GM21390 (cell line): ENCODE results near the gene FGF4.
"Not testable (repeated sequence)": the region's sequence is repeated elsewhere in the genome, so short reads cannot be mapped to it uniquely, and the experiment has no call there.

ENCODE experiments used
- ATAC-seq: cut with Tn5 transposase; IDR thresholded peaks from one replicate; pipeline ENCODE4 v1.9.1; 2021; ENCODE audit not compliant: unreplicated experiment

Gene FGF4

DNA sequence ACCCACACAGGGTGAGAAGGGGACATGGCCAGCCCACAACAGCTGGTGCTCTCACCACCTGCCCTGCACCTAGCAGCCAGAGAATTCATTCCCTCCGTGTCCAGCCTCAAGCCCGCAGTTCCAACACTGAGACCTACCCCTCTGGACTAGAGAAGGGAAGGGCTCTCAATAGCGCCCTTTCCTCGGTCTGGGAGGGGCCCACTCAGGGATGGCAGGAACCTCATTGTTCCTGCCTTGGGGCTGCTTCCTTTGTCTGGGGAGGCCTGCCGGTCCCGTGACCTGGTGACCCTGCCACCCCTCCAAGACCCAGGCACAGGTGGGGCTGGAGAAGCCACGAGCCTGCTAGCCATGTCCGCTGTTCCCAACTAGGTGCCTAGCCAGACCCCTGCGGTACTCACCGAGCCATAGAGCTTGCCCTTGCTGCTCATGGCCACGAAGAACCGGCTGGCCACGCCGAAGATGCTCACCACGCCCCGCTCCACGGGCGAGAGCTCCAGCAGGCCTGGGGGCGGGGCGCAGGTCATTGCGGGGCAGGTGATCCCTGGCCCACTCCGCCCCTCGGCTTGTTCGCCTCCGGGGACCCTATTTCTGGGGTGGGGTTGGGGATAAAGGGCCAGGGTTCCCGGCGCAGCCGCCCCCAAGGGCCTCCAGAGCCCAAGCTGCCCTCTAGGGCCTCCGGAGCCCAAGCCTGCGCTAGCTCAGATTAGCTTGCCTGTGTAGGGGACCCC lies 1.4 kb downstream of the FGF4 start:
- ATAC-seq, result no peak

DNA sequence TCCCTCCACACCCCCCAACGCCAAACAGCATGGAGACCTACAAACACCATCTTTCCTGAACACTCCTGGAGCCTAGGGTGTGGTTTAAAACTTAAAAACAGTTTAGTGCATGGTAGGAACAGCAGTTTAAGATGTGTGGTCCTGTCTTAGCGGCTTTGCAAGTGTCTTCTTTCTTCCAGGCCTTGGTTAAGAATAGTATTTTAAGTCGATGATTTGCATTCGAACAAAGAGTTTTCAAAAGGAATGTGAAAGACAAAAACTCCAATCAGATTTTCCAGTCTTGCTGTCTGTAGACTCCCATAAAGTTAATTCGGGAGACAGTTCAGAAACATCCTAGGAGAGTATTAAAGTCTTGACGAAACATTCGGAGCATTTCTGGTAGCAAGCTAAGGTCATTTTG lies 3.7 kb downstream of the FGF4 start:
- ATAC-seq, result no peak

DNA sequence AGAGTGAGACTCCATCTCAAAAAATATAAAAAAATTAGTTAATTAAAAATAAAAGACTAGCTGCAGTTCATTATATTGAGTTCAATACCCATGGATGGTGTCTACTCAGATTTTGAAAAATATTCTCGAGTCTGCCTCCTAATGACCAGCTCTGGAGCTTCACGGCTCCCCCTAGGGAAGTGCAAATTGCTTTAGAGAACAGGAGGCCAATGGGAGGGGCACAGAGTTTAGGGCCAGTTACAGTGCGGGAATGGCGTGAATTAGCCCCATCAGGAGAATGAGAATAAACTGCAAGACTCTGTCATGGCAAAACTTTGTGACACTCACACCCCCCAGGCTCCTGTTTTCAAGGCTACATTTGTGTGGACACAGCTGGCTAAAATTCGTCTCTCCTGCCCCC lies 4.6 kb downstream of the FGF4 start:
- no peak for ATAC-seq

DNA sequence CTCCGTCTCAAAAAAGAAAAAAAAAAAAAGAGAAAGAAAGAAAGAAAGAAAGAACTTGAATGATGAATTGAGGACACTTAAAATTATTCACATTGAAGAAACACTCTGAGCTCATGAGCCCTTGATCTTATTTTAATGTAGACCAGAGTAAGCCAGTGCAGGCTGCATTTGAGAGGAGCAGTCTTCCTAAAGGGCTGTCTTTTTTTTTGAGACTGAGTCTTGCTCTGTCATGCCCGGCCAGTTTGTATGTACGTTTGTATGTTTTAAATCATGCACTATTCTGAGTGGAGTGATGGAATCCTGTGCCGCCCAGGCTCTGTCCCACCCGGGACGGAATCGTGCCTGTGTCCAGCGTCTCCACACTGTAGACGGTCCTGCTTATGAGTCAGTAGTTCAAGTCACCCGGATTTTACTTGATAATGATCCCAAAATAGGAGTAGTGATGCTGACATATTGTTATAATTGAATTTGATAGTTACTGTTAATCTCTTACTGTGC lies 9.6 kb downstream of the FGF4 start:
- ATAC-seq, result no peak

DNA sequence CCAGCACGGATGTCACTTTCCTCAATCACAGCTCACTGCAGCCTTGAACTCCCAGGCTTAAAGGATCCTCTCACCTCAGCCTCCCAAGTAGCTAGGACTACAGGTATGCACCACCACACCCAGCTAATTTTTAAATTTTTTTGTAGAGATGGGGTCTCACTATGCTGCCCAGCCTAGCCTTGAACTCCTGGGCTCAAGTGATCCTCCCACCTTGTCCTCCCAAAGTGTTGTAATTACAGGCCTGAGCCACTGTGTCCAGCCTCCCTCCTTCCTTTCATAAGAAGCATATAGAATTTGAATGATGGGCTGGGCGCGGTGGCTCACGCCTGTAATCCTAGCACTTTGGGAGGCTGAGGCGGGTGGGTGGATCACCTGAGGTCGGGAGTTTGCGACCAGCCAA lies 10.2 kb downstream of the FGF4 start:
- ATAC-seq, result not testable (repeated sequence)

DNA sequence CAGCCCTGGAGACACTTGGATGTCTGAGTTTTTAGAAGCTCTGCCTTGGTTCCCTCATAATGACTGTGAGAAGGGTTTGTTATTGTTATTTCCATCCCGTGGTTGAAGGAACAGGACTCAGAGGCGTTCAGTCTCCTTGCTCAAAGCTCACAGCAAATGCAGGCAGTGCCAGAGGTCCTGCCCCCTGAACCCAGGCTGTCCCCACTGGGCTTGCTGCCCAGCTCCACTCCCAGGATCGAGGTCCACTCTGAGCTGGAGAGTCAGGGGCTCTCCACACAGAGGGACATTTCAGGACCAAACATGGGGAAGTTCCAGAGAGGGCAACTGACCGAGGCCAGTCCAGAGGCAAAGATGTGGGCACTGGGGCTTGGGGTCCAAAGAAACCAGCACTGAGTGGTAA lies 14.8 kb downstream of the FGF4 start:
- ATAC-seq, result no peak

DNA sequence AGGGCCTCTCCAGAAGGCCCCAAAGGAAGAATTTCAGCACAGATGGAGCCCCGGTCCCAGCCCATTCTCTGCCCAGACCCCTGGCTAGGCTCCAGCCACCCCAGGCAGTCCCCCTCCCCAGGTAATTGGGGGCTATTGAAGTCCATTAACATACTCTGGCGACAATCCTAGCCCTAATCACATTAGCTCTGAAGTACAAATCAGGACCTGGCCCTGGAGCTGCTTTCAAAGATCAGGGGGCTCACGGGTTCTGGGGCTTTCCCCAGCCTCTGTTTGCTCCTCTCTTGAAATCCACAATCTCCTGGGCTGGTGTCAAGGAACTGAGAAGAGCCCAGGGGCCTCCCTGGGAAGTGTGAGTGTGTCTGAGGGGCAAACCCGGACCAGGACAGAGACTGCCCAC lies 22.3 kb downstream of the FGF4 start:
- no peak for ATAC-seq

DNA sequence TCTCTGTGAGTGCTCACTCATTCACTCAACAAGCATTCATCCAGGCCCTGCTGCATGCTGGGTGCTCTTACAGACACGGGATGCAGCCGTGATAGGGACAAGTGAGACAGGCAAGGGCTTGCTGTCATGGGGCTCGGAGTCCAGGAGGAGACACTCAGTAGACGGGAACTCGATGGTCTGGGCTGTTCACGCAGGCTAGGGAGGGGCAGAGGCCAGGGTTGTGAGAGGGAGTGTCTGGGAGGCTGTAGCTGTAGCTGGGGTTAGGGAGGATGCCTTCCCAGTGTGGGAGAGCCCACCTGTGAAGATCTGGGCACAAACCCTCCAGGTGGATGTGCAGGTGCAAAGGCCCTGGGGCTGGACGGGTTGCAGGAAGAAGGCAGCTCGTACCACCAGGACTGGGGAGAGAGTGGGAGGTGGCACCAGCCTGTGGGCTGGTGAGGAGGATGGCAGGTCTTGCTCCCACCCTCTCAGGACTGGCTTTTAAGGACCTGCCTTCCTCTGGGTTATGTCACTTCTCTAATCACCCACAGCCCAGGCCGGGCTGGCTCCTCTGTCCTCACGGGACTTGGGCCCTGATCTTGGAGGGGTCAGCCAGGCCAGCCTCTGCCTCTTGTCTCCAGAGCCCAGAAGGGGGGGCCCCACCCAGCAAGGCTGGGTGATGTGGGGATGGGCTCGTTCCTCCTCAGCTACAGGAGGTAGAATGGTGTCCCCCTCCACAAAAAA lies 24.1 kb downstream of the FGF4 start:
- no peak for ATAC-seq

DNA sequence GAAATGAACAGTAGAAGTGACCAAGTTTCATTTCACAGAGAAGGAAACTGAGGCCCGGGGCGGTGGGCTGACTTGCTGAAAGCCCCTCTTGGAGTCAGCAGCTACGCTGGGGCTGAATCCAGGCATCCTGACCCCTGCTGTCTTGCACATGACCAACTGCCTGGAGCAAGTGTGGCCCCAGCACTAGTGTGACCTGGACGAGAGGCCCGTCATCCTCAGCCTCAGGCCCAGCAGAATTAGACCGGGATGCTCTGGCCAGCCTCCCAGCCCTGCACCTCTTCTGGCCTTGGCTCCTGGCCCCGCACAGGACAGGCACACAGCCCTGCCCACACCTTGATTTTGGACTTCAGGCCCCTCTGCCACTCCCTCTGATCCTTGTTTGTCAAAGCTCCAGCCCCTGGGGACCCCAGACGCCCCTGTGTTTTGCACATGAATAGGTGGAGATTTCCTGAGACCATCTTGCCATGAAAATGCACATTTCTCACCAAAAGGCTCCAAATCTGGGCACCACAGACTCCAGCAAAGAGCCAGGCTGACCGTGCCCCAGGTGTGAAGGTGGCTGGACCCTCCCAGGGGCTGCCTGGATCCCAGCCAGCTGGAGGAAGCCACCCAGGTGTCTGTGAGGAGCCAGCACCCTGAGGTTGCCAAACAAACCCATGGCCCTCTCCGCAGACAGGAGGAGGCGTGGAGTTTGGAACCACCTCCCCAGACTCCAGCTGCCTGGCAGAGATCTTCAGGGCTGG lies 24.9 kb downstream of the FGF4 start:
- no peak for ATAC-seq

DNA sequence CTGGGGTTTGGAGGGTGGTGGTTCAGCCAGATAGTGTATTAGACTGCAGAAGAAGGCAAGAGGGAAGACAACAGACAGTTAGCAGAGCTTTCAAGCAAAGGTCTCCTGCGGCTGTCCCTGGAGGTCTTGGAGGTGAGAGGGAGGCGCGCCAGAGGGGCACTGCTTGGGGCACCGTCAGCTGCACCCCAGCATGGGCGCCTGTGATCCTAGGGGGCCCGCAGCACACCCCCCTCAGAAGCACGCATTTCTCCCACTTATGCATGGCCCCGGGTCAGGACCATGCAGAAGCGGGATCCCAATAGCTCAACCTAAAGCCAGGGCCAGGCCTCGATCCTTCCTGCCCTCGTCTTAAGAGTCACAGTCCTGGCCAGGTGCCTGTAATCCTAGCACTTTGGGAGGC lies 26.5 kb downstream of the FGF4 start:
- no peak for ATAC-seq

DNA sequence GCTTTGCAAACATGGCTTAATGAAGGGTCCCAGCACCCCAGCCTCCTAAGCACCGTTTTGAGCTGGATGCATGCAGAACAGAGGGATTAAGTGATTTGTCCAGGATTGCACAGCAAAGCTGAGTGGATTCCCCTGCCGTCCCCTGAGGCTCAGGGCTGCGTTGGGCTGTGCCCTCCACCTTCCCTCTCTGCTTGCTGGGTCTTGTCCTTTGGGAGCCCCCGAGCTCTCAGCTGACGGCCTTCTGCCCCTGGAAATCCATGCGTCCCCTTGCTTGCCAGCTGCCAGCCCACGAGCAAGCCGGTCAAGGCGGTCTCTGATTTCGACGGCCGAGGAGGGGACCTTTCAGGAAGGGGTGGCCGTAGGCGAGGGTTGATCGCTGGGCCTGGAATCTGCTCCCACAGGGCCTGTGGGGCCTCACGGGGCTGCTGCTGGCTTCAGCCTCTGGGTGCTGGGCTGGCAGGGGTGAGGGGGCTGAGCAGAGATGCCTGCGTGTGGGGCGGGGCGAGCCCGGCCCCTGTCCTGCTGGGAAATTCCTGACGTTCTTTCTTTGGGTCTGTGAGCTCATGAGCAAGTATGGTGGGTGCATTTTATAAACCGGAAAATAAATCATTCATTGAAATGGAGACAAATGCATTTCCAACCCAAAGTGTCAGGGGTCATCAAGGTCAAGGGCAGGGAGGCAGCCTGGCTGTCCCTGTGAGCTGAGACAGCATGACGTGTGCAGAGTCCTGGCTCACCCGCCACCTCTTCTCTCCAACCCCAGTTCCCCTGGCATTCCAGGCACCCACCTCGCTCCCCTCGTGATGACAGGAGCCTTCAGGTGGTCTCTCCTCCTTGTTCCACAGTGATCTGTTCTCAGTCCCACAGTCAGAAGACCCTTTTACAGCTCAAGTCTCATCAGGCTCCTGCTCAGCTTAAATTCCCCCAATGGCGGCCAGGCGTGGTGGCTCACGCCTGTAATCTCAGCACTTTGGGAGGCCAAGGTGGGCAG lies 28.1 kb downstream of the FGF4 start:
- no peak for ATAC-seq

DNA sequence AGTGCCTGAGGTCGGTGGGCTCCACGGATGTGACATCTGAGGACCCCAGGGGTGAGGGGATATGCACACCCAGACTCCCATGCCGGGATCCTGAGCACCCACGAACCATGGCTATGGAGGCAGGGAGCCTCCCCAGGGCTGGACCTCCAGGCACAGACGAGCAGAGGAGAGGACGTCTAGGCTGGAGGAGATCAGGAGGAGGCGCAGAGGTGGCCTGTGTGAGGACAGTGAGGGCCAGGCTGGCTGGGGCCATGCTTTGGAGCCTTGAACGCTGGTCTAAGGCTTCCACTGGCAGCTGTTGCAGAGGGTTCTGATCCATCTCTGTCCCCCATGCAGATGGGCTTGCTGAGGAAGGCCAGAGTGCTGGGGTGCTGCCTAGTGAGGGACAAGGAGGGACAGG lies 29.0 kb downstream of the FGF4 start:
- no peak for ATAC-seq

DNA sequence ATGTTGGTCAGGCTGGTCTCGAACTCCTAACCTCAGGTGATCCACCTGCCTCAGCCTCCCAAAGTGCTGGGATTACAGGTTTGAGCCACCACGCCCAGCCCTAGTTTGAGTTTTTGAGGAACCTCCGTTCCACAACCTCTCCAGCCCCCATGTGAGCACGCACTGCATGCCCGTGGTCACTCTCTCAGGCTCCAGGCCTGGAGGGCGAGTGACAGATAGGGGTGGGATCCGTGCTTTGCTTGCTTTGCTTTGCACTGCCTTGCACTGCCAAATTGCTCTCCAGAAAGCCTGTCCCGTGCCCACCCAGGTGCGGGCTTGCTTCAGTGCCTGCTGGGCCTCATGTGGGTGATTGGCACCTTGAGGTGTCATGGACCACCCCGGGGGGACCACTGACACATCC lies 29.9 kb downstream of the FGF4 start:
- ATAC-seq, result no peak

DNA sequence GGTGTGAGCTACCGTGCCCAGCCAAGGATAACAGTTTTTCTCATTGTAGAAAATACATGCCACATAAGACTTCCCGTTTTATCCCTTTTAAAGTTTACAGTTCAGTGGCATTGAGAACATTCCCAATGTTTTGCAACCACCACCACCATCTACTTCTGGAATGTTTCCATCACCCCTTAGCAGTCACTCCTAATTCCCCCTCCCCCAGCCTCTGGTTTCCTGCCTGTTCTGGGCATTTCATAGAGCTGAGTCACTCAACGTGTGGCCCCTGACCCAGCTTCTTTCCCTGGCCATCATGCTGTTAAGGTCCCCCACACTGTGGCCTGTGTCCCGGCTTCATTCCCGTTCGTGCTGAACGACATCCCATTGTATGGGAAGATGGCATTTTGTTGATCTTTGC lies 30.7 kb downstream of the FGF4 start:
- ATAC-seq, result no peak

DNA sequence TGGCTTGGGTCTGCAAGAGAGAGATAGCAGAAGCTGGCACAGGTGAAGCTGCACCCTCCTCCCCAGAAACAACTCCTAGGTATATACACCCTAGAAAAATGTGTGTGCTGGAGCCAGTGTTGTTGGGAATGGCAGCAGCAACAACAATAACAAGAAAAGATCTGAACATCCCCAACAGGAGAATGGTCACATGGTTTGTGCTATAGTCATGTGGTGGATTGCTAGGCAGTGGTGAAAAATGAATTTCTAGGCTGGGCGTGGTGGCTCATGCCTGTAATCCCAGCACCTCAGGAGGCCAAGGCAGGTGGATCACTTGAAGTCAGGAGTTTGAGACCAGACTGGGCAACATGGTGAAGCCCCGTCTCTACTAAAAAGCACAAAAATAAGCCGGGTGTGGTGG lies 40.3 kb downstream of the FGF4 start:
- no peak for ATAC-seq

DNA sequence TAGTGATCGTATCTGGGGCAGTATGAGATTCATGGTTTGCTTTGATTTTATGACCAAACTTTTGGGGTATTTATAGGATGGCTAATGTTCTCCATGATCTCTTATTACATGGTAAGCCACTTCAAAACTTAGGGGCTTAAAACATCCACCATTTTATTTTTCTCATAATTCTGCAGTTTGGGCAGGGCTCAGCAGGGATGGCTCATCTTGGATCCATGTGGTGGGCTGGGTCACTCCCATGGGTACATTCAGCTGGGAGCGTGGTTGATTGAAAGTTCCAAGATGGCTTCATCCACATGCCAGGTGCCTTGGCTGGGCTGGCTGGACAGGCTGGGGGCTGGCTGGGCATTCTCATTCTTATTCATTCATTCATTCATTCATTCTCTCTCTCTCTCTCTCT lies 40.8 kb downstream of the FGF4 start:
- ATAC-seq, result no peak

DNA sequence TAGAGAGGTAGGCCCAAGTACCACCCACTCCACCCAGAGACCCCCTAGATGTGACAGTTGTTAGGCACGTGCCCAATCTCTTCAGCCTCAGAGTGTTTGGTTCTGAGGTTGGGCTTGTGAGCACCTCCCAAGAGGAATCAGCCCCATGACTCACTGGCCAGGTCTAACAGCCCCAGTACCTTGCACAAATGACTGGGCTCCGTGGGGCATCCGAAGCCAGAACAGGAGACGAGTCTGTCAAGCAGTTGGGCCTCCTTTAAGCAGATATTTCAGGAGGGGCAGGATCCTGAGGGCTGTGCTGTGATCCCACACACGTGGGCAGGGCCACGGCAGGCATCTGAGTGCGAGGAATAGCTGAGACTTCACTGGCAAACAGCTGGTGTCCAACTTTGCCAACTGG lies 42.2 kb downstream of the FGF4 start:
- no peak for ATAC-seq

DNA sequence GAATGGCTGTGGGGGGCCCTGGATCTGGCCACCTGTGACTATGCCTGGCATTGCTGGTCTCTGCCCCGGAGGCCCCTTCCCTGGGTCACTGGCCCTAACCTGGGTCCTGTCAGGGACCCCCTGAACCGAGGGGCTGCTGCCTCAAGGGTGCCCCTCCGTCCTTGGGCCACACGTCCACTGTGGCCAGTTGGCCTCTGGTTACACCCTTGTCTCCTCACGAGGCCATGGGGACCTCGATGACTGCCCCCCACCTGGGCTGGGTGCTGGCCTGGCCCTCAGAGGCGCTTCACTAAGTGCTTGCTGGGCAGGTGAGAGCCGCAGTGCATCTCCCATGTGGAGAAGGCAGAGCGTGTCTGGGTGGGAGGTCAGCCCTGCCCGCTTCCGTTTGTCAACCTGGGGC lies 44.0 kb downstream of the FGF4 start:
- ATAC-seq, result no peak

DNA sequence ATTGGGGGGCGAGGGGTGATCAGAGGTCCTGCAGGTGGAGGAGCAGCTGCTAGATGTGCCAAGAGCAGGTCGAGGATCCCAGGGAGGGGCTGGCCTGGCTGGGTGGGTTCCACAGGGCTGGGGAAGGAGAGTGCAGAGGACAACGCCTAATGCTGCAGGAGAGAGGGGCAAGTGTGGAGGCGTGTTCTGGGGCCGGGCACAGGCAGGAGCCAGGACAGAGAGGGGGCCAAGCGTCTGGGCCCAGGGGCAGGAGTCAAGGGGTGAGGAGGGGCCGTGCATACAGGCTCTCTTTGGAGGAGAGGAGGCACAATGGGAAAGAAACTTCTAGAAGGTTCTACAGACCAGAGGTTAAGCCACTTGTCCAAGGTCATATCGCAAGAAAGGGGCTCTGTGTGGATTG lies 44.6 kb downstream of the FGF4 start:
- no peak for ATAC-seq

DNA sequence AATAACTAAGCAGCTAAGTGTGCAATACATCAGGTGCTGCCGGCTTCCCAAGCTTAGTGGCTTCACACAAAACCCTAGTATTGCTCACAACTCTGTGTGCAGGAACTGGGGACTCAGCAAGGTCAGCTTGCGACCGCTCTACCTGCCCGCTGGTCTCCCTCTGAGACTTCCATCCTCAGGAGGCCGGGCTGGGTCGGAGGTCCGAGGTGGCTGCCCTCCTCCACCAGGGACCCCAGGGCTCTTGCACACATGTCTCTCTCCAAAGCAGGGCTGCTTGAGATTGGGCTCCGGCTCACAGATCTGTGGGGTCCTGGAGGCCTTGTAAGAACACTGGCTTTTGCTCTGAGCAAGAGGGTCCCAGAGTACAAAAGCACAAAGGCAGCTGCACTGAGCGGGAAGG lies 45.9 kb downstream of the FGF4 start:
- ATAC-seq, result no peak

DNA sequence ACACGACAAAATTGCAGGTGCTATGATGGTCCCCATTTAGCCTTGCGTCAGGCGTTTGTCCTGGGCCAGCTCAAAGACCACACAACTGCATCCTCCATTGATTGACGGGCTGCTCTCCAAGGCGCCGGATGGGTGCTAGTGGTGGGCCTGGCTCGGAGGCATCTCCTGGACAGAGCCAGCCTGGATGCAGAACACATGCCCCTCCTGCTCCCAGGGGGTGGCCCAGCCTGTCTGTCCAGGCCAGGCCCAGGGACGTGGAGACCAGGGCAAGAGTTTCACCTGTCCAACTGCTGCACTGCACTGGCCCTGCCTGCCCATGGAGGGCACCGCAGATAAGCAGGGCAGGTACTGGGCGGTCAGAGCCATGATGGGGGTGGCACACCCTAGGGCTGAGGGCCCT lies 47.9 kb downstream of the FGF4 start:
- no peak for ATAC-seq
